Measurements from ENCODE around the gene TNS1. TPM values are rescaled to one million over a fixed set of nuclear protein-coding genes. Genes with fewer than 3 reads are reported as not detected.
"Not testable (repeated sequence)": the region's sequence is repeated elsewhere in the genome, so short reads cannot be mapped to it uniquely, and the experiment has no call there.

TNS1 gene
- total RNA-seq (2014; rRNA removed; shearing (Covaris generic)): 3.1 and 3.8 TPM in 2 replicates

GRCh38 chr2:218002845-218003180, at the start of gene TNS1:
TNS1 (minus strand) TSS chr2:218002995; CDS start chr2:218002872, 123 bp downstream.
- Histone ChIP-seq H3K4me3 (ENCODE audit: insufficient read depth, low read depth, low read length) (peak within 1 kb of the TSS; percentile 7; the same call in 1 of the 2 replicates), H3K27me3 (ENCODE audit: control insufficient read depth, insufficient read depth, low read length) (peaks cover 4% of the 10 kb centered on the region; the same call in 1 of the 2 replicates), H3K36me3 (replicated peaks; ENCODE audit: control insufficient read depth, insufficient read depth, low read length) (no peaks in the 10 kb centered on the region)
- DNase-seq: peak; percentile 79

- Histone ChIP-seq H3K27me3 (ENCODE audit: control insufficient read depth, insufficient read depth, low read length) (no peaks in the 10 kb centered on the region), H3K36me3 (replicated peaks; ENCODE audit: control insufficient read depth, insufficient read depth, low read length) (no peaks in the 10 kb centered on the region), H3K4me3 (ENCODE audit: insufficient read depth, low read depth, low read length) (no peak overlapping the region)
- DNase-seq: no peak
Observed at GRCh38 chr2:218051903-218052302, 49.1 kb upstream of the TNS1 start.

GRCh38 chr2:218047536-218048225, 44.9 kb upstream of the TNS1 start:
- no peak for DNase-seq
- H3K36me3 ChIP-seq (replicated peaks; ENCODE audit: control insufficient read depth, insufficient read depth, low read length): no peaks in the 10 kb centered on the region
- H3K27me3 ChIP-seq (ENCODE audit: control insufficient read depth, insufficient read depth, low read length): no peaks in the 10 kb centered on the region
- H3K4me3 ChIP-seq (ENCODE audit: insufficient read depth, low read depth, low read length): no peak overlapping the region

GRCh38 chr2:218046238-218046637, 43.4 kb upstream of the TNS1 start:
- Histone ChIP-seq H3K27me3 (ENCODE audit: control insufficient read depth, insufficient read depth, low read length) (no peaks in the 10 kb centered on the region), H3K36me3 (replicated peaks; ENCODE audit: control insufficient read depth, insufficient read depth, low read length) (no peaks in the 10 kb centered on the region), H3K4me3 (ENCODE audit: insufficient read depth, low read depth, low read length) (no peak overlapping the region)
- no peak for DNase-seq

GRCh38 chr2:218044599-218044998, 41.8 kb upstream of the TNS1 start:
- not testable (repeated sequence) for H3K27me3 ChIP-seq (ENCODE audit: control insufficient read depth, insufficient read depth, low read length); H3K36me3 ChIP-seq (replicated peaks; ENCODE audit: control insufficient read depth, insufficient read depth, low read length); H3K4me3 ChIP-seq (ENCODE audit: insufficient read depth, low read depth, low read length); DNase-seq

GRCh38 chr2:218043701-218044109, 40.9 kb upstream of the TNS1 start:
- H3K36me3 ChIP-seq (replicated peaks; ENCODE audit: control insufficient read depth, insufficient read depth, low read length): no peaks in the 10 kb centered on the region
- DNase-seq: no peak

GRCh38 chr2:218043100-218043499, 40.3 kb upstream of the TNS1 start:
- H3K36me3 ChIP-seq (replicated peaks; ENCODE audit: control insufficient read depth, insufficient read depth, low read length): no peaks in the 10 kb centered on the region
- no peaks in the 10 kb centered on the region for H3K27me3 ChIP-seq (ENCODE audit: control insufficient read depth, insufficient read depth, low read length)
- no peak overlapping the region for H3K4me3 ChIP-seq (ENCODE audit: insufficient read depth, low read depth, low read length)
- DNase-seq: no peak

More at GRCh38 chr2:218043701-218044109, 40.9 kb upstream of the TNS1 start:
- no peak overlapping the region for H3K4me3 ChIP-seq (ENCODE audit: insufficient read depth, low read depth, low read length)
- H3K27me3 ChIP-seq (ENCODE audit: control insufficient read depth, insufficient read depth, low read length): no peaks in the 10 kb centered on the region

- Histone ChIP-seq H3K36me3 (replicated peaks; ENCODE audit: control insufficient read depth, insufficient read depth, low read length) (no peaks in the 10 kb centered on the region), H3K27me3 (ENCODE audit: control insufficient read depth, insufficient read depth, low read length) (no peaks in the 10 kb centered on the region), H3K4me3 (ENCODE audit: insufficient read depth, low read depth, low read length) (no peak overlapping the region)
- DNase-seq: no peak
Observed at GRCh38 chr2:218041302-218042168, 38.7 kb upstream of the TNS1 start.

- H3K36me3 ChIP-seq (replicated peaks; ENCODE audit: control insufficient read depth, insufficient read depth, low read length): no peaks in the 10 kb centered on the region
- no peak for DNase-seq
- no peak overlapping the region for H3K4me3 ChIP-seq (ENCODE audit: insufficient read depth, low read depth, low read length)
- no peaks in the 10 kb centered on the region; the same call in 1 of the 2 replicates for H3K27me3 ChIP-seq (ENCODE audit: control insufficient read depth, insufficient read depth, low read length)
Observed at GRCh38 chr2:218040883-218041282, 38.1 kb upstream of the TNS1 start.

- Histone ChIP-seq H3K27me3 (ENCODE audit: control insufficient read depth, insufficient read depth, low read length) (peaks cover 5% of the 10 kb centered on the region), H3K4me3 (ENCODE audit: insufficient read depth, low read depth, low read length) (no peak overlapping the region), H3K36me3 (replicated peaks; ENCODE audit: control insufficient read depth, insufficient read depth, low read length) (no peaks in the 10 kb centered on the region)
- no peak for DNase-seq
Observed at GRCh38 chr2:218039171-218039570, 36.4 kb upstream of the TNS1 start.

GRCh38 chr2:218036371-218036770, 33.6 kb upstream of the TNS1 start:
- DNase-seq: no peak
- Histone ChIP-seq H3K36me3 (replicated peaks; ENCODE audit: control insufficient read depth, insufficient read depth, low read length) (no peaks in the 10 kb centered on the region), H3K27me3 (ENCODE audit: control insufficient read depth, insufficient read depth, low read length) (peaks cover 25% of the 10 kb centered on the region), H3K4me3 (ENCODE audit: insufficient read depth, low read depth, low read length) (no peak overlapping the region)

- Histone ChIP-seq H3K27me3 (ENCODE audit: control insufficient read depth, insufficient read depth, low read length) (peaks cover 25% of the 10 kb centered on the region), H3K36me3 (replicated peaks; ENCODE audit: control insufficient read depth, insufficient read depth, low read length) (no peaks in the 10 kb centered on the region), H3K4me3 (ENCODE audit: insufficient read depth, low read depth, low read length) (no peak overlapping the region)
- DNase-seq: no peak
Observed at GRCh38 chr2:218035463-218036100, 32.8 kb upstream of the TNS1 start.

- not testable (repeated sequence) for H3K36me3 ChIP-seq (replicated peaks; ENCODE audit: control insufficient read depth, insufficient read depth, low read length)
- Histone ChIP-seq H3K4me3 (ENCODE audit: insufficient read depth, low read depth, low read length) (peak overlapping the region; percentile 35; the same call in 1 of the 2 replicates), H3K27me3 (ENCODE audit: control insufficient read depth, insufficient read depth, low read length) (peaks cover 25% of the 10 kb centered on the region)
- DNase-seq: peak; percentile 83
Observed at GRCh38 chr2:218034497-218035213, 31.9 kb upstream of the TNS1 start.

Data from H7 (cell line).